HUDEP-2 (cell line): ENCODE measurements around the gene NCAM2.
"Not testable (repeated sequence)": the region's sequence is repeated elsewhere in the genome, so short reads cannot be mapped to it uniquely, and the experiment has no call there.

Source experiments
- DNase-seq, 76 experiments: peaks; one replicate each; lab custom pipeline; 2025; ENCODE audit not compliant: unreplicated experiment in 76 of 76; lab: John Stamatoyannopoulos, UW

NCAM2 gene

GRCh38 chr21:21097466-21097865 is 99.3 kb downstream of the NCAM2 start:
- no peak for DNase-seq

DNA sequence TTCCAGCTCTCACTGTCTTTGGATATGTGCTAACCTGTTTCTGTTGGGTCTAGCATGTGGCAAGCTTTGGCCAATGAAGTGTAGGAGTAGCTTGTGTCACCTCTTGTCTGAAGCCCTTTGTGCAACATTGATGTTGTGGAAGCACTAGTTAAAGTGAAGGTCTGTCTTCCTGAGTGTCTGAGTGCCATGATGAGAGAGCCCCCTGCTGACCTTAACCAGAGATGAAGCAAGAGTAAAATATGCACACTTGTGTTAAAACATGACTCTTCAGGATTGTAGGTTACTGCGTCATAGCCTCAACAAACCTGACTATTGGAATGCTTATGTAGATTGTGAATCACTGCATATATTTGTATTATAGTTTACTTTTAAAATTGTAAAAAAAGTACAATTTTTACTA is 103.7 kb downstream of the NCAM2 start:
- peak in 7 of 76 experiments; percentile 16 to 77 (median 46) for DNase-seq

DNA sequence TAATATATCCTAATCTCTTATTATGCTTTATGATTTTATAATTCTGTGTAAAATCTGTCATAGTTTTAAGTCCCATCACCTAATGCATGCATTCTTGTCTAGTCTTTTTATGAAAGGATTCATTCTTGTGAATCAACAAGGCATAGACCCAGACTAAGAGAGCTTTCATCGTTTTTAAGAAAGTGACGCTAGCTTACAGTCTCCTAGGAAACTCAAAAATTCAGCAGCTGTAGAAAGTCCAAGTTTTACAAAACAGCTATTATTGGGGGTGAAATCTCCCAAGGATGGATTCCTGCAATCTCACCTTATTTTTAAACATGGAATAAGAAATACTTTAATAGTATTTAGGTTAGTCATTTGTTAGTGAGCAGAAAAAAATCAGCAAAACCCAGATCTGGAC is 104.7 kb downstream of the NCAM2 start:
- no peak for DNase-seq

- no peak for DNase-seq
Measured at GRCh38 chr21:21103692-21104091, 105.5 kb downstream of the NCAM2 start.

DNA sequence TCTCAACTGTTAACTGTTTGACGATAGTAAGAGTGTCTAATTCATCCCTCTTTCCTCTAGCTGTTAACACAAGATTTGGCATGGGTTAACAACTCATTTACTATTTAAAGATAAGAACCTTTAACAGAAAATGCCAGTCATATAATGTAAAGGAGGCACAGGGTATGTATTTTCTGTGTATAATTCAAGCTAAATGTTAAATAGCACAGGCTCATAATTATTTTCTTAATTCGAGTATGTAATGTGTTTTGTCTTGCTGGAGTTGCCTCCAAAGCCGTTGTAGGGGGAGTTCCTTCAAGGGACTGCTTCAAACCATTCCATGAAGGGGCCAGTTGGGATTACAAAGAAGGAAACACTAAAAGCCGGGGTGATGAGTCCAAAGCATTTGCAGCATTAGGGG is 111.5 kb downstream of the NCAM2 start:
- DNase-seq, result no peak

GRCh38 chr21:21111309-21111920 is 113.2 kb downstream of the NCAM2 start:
- DNase-seq, result no peak

- no peak for DNase-seq
Measured at GRCh38 chr21:21114461-21114860, 116.3 kb downstream of the NCAM2 start.

DNA sequence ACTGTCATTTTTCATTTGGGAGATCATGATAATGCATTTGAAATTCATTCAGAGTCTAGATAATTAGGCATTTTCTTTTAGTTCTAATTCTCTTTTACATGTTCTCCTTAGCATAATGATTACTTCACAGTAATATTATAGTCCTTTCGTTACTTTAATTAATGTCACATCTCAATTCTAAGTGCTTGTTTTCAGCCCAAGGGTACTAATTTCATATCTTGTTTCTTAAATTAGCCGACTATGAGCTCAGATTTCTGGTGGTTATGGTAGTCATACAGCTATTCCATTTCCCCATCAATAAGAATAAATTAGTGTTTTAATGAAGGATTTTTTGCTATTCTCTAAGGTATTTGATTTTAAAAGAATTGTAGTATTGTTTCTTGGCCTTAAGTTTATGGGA is 120.9 kb downstream of the NCAM2 start:
- DNase-seq, result no peak

DNA sequence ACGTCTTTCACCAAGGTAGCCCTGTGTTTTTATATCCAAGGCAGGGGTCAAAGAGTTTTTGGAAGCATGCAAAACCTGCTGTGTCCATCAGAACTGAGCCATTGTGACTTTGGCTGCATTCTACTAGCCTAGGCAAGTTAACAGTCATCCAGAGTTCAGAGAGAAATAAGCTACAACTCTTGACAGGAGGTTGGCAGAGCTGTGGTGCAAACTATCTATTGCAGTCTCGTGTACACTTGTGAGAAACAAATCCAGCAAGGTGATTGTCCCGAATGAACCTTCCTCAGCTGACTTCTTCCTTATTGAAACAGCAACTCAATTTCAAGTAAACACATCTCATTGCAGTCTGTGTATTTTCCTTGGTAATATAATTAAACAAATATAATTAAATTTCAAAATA is 124.5 kb downstream of the NCAM2 start:
- no peak for DNase-seq

- DNase-seq, result no peak
Measured at GRCh38 chr21:21132390-21132789, 134.2 kb downstream of the NCAM2 start.

- DNase-seq, result peak in 2 of 76 experiments; percentile 16 to 38
Measured at GRCh38 chr21:21137986-21138385, 139.8 kb downstream of the NCAM2 start.

DNA sequence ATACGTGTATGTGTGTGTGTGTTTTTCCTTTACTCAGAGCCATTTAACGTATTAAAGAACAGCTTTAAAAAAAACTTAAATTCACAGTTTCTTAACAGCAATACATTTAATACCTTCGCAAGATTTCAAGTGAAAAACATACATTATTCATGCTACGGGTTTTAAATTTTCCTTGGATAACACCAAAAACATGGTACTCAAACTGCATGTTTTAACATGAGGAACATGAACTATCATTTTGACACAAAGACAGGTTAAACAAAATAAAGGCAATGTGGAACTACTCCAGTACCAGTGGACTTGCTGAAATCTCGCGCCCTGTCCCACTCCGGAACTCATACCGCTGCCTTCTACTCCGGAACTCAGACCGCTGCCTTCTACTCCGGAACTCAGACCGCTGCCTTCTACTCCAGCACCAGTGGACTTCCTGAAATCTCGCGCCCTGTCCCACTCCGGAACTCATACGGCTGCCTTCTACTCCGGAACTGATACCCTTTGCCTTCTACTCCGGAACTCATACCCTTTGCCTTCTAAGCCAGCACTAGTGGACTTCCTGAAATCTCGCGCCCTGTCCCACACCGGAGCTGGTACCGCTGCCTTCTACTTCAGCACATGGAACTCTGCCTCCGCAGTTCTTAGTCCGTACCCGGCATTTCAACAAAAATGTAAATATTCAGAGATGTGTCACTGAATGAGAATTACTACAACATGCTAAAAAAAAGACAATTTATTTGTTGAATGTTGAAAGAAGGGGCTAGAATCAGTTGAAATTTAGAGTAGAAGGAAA is 148.6 kb downstream of the NCAM2 start:
- DNase-seq, result no peak

DNA sequence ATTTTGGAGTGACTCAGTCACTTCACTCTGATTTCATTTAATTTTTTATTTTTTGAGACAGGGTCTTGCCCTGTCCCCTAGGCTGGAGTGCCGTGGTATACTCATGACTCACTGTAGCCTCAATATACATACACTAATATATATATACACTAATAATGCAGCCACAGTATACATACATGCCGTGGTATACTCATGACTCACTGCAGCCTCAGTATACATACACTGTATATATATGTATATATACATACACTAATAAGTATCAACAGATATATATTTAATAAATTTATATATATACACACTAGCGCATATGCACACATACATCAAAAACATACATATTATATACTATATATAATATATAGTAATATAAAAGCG is 149.2 kb downstream of the NCAM2 start:
- no peak for DNase-seq

DNA sequence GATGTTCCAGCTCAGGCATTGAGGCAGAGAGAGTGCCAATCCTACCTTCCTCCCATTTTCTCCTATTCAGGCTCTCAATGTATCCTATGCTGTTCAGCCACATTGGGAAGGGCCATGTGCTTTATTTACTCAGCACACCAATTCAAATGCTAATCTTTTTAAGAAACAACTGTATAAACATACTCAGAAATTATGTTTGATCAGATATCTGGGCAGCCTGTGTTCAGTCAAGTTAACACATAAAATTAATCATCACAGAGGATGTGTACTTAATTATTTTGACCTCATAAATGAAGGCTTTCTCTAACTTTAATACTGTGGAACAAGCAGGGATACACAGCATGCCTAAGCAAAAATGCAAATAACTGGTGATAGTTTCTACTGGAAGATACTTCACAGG is 149.8 kb downstream of the NCAM2 start:
- no peak for DNase-seq

GRCh38 chr21:21148514-21148913 is 150.3 kb downstream of the NCAM2 start:
- no peak for DNase-seq

- DNase-seq, result not testable (repeated sequence)
Measured at GRCh38 chr21:21149445-21149844, 151.2 kb downstream of the NCAM2 start.

GRCh38 chr21:21151231-21151630 is 153.0 kb downstream of the NCAM2 start:
- no peak for DNase-seq

GRCh38 chr21:21156397-21156796 is 158.2 kb downstream of the NCAM2 start:
- DNase-seq, result no peak

- DNase-seq, result no peak
Measured at GRCh38 chr21:21156957-21157356, 158.7 kb downstream of the NCAM2 start.

- DNase-seq, result no peak
Measured at GRCh38 chr21:21158376-21158918, 160.2 kb downstream of the NCAM2 start.

DNA sequence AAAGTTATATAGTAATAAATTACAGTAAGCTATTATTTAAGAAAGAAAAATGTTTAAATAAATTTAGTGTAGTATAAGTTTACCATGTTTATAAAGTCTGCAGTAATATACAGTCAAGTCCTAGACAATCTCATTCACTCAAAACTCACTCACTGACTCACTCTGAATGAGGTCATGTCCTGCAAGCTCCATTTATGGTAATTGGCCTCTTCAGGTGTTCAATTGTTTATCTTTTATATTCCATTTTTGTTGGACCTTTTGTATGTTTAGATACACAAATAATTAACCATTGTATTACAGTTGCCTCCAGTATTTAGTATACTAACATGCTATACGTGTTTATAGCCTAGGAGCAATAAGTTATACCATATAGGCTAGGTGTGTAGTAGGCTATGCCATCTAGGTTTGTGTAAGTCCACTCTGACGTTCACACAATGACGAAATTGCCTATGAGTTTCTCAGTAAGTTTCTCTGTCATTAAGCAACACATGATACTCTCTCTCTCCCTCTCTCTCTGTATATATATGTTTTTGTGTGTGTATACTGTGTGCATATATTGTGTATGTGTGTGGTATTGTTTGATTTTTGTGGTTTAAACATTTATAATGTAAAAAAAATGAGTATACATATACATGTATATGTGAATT is 161.2 kb downstream of the NCAM2 start:
- DNase-seq, result no peak

DNA sequence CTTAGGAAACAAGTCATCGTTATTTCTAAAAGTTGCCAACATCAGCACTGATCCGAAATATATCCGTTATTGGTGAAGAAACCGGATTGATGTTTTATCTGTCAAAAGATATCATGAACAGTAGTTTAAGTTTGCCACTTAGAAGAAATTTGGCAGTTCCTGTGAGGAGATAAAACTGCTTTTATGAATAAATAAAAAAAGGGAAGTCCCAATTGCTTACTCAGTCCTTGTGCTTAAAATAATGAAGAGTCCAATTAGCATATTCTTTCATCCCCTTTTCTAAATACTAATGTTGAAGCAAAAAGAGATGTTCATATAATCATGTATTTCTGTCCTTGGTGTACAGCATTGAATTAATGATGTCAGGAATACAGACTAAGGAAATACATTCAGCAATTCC is 164.6 kb downstream of the NCAM2 start:
- DNase-seq, result no peak
